Measurements from ENCODE around the gene ROS1.

DNA sequence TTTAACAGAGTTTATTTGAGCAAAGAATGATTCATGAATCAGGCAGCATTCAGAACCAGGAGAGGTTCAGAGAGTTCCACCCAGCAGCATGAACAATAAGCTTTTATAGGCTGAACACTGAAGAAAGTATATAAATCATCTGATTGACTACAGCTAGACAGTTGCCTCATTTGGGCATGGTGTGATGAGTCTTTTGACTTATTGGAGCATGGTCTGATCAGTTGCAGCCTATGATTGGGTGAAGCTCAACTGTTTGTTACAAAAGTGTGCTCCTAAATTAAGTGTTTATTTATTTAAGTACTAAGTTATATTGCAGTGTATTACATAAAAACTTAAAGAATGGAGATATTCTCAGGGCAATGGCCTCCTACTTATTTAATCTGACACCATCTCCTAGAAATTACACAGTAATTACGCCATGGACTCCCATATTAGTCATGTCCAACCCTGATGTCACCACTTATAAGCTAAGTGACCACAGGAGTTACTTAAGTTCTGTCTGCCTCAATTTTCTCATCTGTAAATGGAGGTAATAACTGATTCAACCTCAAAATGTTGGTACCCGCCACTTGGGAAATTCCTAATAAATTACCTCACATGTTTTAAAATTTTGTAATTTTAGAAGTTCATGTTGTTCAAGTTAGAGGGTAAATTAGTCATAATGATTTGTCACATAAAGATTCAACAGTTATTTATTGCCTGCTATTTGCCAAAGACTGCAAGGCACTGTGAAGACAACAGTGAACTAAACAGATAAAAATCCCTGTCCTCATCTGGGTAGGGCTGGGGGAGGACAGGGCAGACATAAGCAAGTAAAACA lies 15.2 kb upstream of the ROS1 start:
- TF ChIP-seq, protein P1, sequence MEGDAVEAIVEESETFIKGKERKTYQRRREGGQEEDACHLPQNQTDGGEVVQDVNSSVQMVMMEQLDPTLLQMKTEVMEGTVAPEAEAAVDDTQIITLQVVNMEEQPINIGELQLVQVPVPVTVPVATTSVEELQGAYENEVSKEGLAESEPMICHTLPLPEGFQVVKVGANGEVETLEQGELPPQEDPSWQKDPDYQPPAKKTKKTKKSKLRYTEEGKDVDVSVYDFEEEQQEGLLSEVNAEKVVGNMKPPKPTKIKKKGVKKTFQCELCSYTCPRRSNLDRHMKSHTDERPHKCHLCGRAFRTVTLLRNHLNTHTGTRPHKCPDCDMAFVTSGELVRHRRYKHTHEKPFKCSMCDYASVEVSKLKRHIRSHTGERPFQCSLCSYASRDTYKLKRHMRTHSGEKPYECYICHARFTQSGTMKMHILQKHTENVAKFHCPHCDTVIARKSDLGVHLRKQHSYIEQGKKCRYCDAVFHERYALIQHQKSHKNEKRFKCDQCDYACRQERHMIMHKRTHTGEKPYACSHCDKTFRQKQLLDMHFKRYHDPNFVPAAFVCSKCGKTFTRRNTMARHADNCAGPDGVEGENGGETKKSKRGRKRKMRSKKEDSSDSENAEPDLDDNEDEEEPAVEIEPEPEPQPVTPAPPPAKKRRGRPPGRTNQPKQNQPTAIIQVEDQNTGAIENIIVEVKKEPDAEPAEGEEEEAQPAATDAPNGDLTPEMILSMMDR (IDR thresholded peaks at IDR 0.05; ENCODE audit: low read depth, low read length): no peak
- no peak for TF ChIP-seq EZH2phosphoT487 (IDR thresholded peaks at IDR 0.05; ENCODE audit: low read depth)

All from OCI-LY3 (cell line).